Lower leg skin (tissue), 3 donors: Measurements from ENCODE around the gene PRH1.

Experiments used
- CTCF ChIP-seq, 3 donors: fragments of 450-650 bp; IDR thresholded peaks; one replicate each; pipeline ENCODE4 v1.5.1; 2016; ENCODE audit warnings: antibody characterized with exemption in 3 of 3, mild to moderate bottlenecking in 3 of 3, moderate library complexity in 2 of 3
- POLR2A ChIP-seq, 2 donors: fragments of 450-650 bp; IDR thresholded peaks; one replicate each; pipeline ENCODE4 v1.6.1; 2016 to 2017; ENCODE audit warnings: antibody characterized with exemption in 2 of 2, mild to moderate bottlenecking in 1 of 2, moderate library complexity in 1 of 2

GRCh38 chr12:10847744-10848143 lies 36.3 kb downstream of the PRH1 start:
- no peak for TF ChIP-seq POLR2A (IDR thresholded peaks at IDR 0.05)
- TF ChIP-seq CTCF (IDR thresholded peaks at IDR 0.05): no peak
